GM18868 (cell line): ENCODE measurements around the gene TTLL9.
"Not testable (repeated sequence)": the region's sequence is repeated elsewhere in the genome, so short reads cannot be mapped to it uniquely, and the experiment has no call there.

Source experiments
- ATAC-seq: cut with Tn5 transposase; IDR thresholded peaks from one replicate; pipeline ENCODE4 v1.9.1; 2021; ENCODE audit warnings: mild to moderate bottlenecking, moderate library complexity; ENCODE audit not compliant: unreplicated experiment

Gene TTLL9

GRCh38 chr20:31869942-31870725 is at the start of gene TTLL9, which contains the start of gene DUSP15:
TTLL9 (plus strand) TSS chr20:31870634; CDS start chr20:31871127, 493 bp downstream.
DUSP15 (minus strand) TSS chr20:31870527; CDS start chr20:31870337, 190 bp downstream.
- ATAC-seq = no peak

- no peak for ATAC-seq
Measured at GRCh38 chr20:31821427-31821826, 49.0 kb upstream of the TTLL9 start.

GRCh38 chr20:31822421-31823330 is 47.8 kb upstream of the TTLL9 start:
- peak; percentile 69 for ATAC-seq

- ATAC-seq = no peak
Measured at GRCh38 chr20:31823360-31824124, 46.9 kb upstream of the TTLL9 start.

GRCh38 chr20:31824125-31824485 is 46.3 kb upstream of the TTLL9 start:
- ATAC-seq = no peak

GRCh38 chr20:31824554-31825313 is 45.7 kb upstream of the TTLL9 start:
- ATAC-seq = no peak

GRCh38 chr20:31826074-31826473 is 44.4 kb upstream of the TTLL9 start:
- no peak for ATAC-seq

- no peak for ATAC-seq
Measured at GRCh38 chr20:31827059-31827458, 43.4 kb upstream of the TTLL9 start.

GRCh38 chr20:31828016-31828415 is 42.4 kb upstream of the TTLL9 start:
- ATAC-seq = not testable (repeated sequence)

- no peak for ATAC-seq
Measured at GRCh38 chr20:31829731-31830130, 40.7 kb upstream of the TTLL9 start.

- ATAC-seq = no peak
Measured at GRCh38 chr20:31830406-31830981, 39.9 kb upstream of the TTLL9 start.

GRCh38 chr20:31831211-31831610 is 39.2 kb upstream of the TTLL9 start:
- ATAC-seq = no peak

- no peak for ATAC-seq
Measured at GRCh38 chr20:31831771-31832306, 38.6 kb upstream of the TTLL9 start.

- no peak for ATAC-seq
Measured at GRCh38 chr20:31833130-31833930, 37.1 kb upstream of the TTLL9 start.

GRCh38 chr20:31833931-31834521 is 36.4 kb upstream of the TTLL9 start:
- ATAC-seq = no peak

- no peak for ATAC-seq
Measured at GRCh38 chr20:31835554-31835953, 34.9 kb upstream of the TTLL9 start.

- peak; percentile 66 for ATAC-seq
Measured at GRCh38 chr20:31835977-31836852, 34.2 kb upstream of the TTLL9 start.
